ENCODE data around the gene C1orf105. TPM values are rescaled to one million over a fixed set of nuclear protein-coding genes. Genes with fewer than 3 reads are reported as not detected.

C1orf105 gene
- polyA plus RNA-seq, 1 of the 3 experiments (the other 2 are of a cell fraction): not detected

GRCh38 chr1:172401892-172402291 is 18.6 kb upstream of the C1orf105 start:
- Histone ChIP-seq H3K27ac (ENCODE audit: low read depth in 2 of 2, low read length in 1 of 2) (no peak overlapping the region), H4K20me1 (ENCODE audit: insufficient read depth) (no peaks in the 10 kb centered on the region), H3K27me3 (ENCODE audit: insufficient read depth) (no peaks in the 10 kb centered on the region), H3F3A (replicated peaks; ENCODE audit: insufficient read depth) (peaks cover 14% of the 10 kb centered on the region), H3K4me2 (no peak overlapping the region), H2AFZ (ENCODE audit: low read depth) (no peak overlapping the region), H3K9ac (no peak overlapping the region), H3K4me3 (ENCODE audit: low read depth in 2 of 2, low read length in 1 of 2) (no peak overlapping the region), H3K36me3 (replicated peaks in 1 of 2; ENCODE audit: control insufficient read depth in 1 of 2, insufficient read depth in 2 of 2, low read length in 1 of 2) (no peaks in the 10 kb centered on the region), H3K79me2 (ENCODE audit: insufficient read depth) (no peaks in the 10 kb centered on the region; the same call in 1 of the 2 replicates), H3K9me2 (no peaks in the 10 kb centered on the region), H3K9me3 (no peaks in the 10 kb centered on the region), H3K4me1 (ENCODE audit: control insufficient read depth in 1 of 2, insufficient read depth in 2 of 2, low read depth in 1 of 2, low read length in 1 of 2) (peaks cover 8 to 24% of the 10 kb centered on the region in 2 experiments)
- TF ChIP-seq NRF1 (IDR thresholded peaks at IDR 0.05; ENCODE audit: low read depth, low read length) (no peak), REST (IDR thresholded peaks at IDR 0.05; ENCODE audit: low read depth, low read length) (no peak), TCF12 (IDR thresholded peaks at IDR 0.05) (no peak), IRF3 (IDR thresholded peaks at IDR 0.05; ENCODE audit: low read depth, low read length) (no peak), RAD21 (IDR thresholded peaks at IDR 0.05; ENCODE audit: low read length) (peak; percentile 33; the same call in 1 of the 2 replicates), TAF1 (IDR thresholded peaks at IDR 0.05; ENCODE audit: borderline replicate concordance, low read depth, low read length) (no peak), RCOR1 (IDR thresholded peaks at IDR 0.05; ENCODE audit: low read length) (no peak), MEF2A (IDR thresholded peaks at IDR 0.05; ENCODE audit: borderline replicate concordance, low read depth) (no peak), ZBTB33 (IDR thresholded peaks at IDR 0.05; ENCODE audit: borderline replicate concordance, low read depth) (no peak), FOSL2 (IDR thresholded peaks at IDR 0.05; ENCODE audit: borderline replicate concordance, low read depth) (no peak), MXI1 (IDR thresholded peaks at IDR 0.05; ENCODE audit: low read depth, low read length) (no peak), FOXJ3 (CRISPR knock-in tag; IDR thresholded peaks at IDR 0.05) (no peak), PBX3 (IDR thresholded peaks at IDR 0.05) (no peak), SMC3 (IDR thresholded peaks at IDR 0.05; ENCODE audit: low read depth, low read length) (no peak), CTCF (IDR thresholded peaks at IDR 0.05) (peak; percentile 23)
- DNase-seq: no peak
- ChIA-PET POLR2A (no interaction called here), CTCF (interaction anchor here (3.7 to 3.8 kb wide), 2 partner anchors 399 to 417 kb away, joined by 12 to 42 read pairs; no protein-coding TSS in a partner anchor)
- WGBS (ENCODE audit: low lambda C conversion rate): 94% methylated on average over 5 of the region's 5 CpGs

Measured in SK-N-SH (cell line).